Trophoblast cell (in vitro differentiated cells and primary cell): Measurements from ENCODE around the gene ADAM23.

Experiments used
- DNase-seq, 2 donors: peaks; one replicate each; pipeline ENCODE4 v3.0.0-alpha.2; 2016
- H2AFZ ChIP-seq: 2 replicates; pipeline ENCODE4 v1.6.1; 2013; ENCODE audit warnings: low read length, moderate library complexity, mild to moderate bottlenecking; ENCODE audit not compliant: insufficient read depth, poor library complexity
- H2AK5ac ChIP-seq: 2 replicates; pipeline ENCODE4 v1.6.1; 2013; ENCODE audit warnings: mild to moderate bottlenecking, low read length
- H2BK120ac ChIP-seq: 2 replicates; pipeline ENCODE4 v1.6.1; 2013; ENCODE audit warnings: low read length, mild to moderate bottlenecking, moderate library complexity; ENCODE audit not compliant: insufficient read depth, poor library complexity
- H2BK12ac ChIP-seq: 2 replicates; pipeline ENCODE4 v1.6.1; 2013; ENCODE audit warnings: mild to moderate bottlenecking, low read length, moderate library complexity
- H2BK5ac ChIP-seq: 2 replicates; pipeline ENCODE4 v1.6.1; 2013; ENCODE audit warnings: low read length, low read depth, moderate library complexity, mild to moderate bottlenecking; ENCODE audit not compliant: poor library complexity
- H3K14ac ChIP-seq: 2 replicates; pipeline ENCODE4 v1.6.1; 2013; ENCODE audit warnings: mild to moderate bottlenecking, low read length
- H3K18ac ChIP-seq: 2 replicates; pipeline ENCODE4 v1.6.1; 2013; ENCODE audit warnings: mild to moderate bottlenecking, low read length
- H3K23ac ChIP-seq: 2 replicates; pipeline ENCODE4 v1.6.1; 2013; ENCODE audit warnings: low read length
- H3K27ac ChIP-seq: 2 replicates; pipeline ENCODE4 v1.5.1; 2013; ENCODE audit warnings: low read depth, mild to moderate bottlenecking, inconsistent platforms, low read length, moderate library complexity
- H3K27me3 ChIP-seq: 2 replicates; pipeline ENCODE4 v1.6.1; 2013; ENCODE audit warnings: inconsistent platforms, mild to moderate bottlenecking, low read length, moderate library complexity; ENCODE audit not compliant: insufficient read depth
- H3K36me3 ChIP-seq, 2 experiments: 1 replicate in 1 of 2; 2 replicates in 1 of 2; pipeline ENCODE4 v1.6.1; 2013; ENCODE audit warnings: low read length in 2 of 2, mild to moderate bottlenecking in 2 of 2, moderate library complexity in 1 of 2; ENCODE audit not compliant: insufficient read depth in 2 of 2, control insufficient read depth in 1 of 2
- H3K4ac ChIP-seq: 2 replicates; pipeline ENCODE4 v1.6.1; 2013; ENCODE audit warnings: low read depth, mild to moderate bottlenecking, low read length, moderate library complexity
- H3K4me1 ChIP-seq, 2 experiments: 1 replicate in 1 of 2; 2 replicates in 1 of 2; pipeline ENCODE4 v1.6.1; 2013; ENCODE audit warnings: low read length in 2 of 2, mild to moderate bottlenecking in 2 of 2, moderate library complexity in 1 of 2; ENCODE audit not compliant: insufficient read depth in 2 of 2, control insufficient read depth in 1 of 2
- H3K4me2 ChIP-seq: 2 replicates; pipeline ENCODE4 v1.6.1; 2013; ENCODE audit warnings: inconsistent platforms, mild to moderate bottlenecking, low read length, moderate library complexity
- H3K4me3 ChIP-seq: 2 replicates; pipeline ENCODE4 v1.5.1; 2013; ENCODE audit warnings: mild to moderate bottlenecking, low read depth, low read length, inconsistent platforms
- H3K79me1 ChIP-seq: one replicate; pipeline ENCODE4 v1.6.1; 2013; ENCODE audit warnings: low read length
- H3K79me2 ChIP-seq: 2 replicates; pipeline ENCODE4 v1.6.1; 2013; ENCODE audit warnings: low read length, mild to moderate bottlenecking; ENCODE audit not compliant: control insufficient read depth, insufficient read depth, poor library complexity
- H3K9ac ChIP-seq: 2 replicates; pipeline ENCODE4 v1.6.1; 2013; ENCODE audit warnings: mild to moderate bottlenecking, low read length
- H3K9me3 ChIP-seq: 2 replicates; pipeline ENCODE4 v1.6.1; 2013; ENCODE audit warnings: low read depth, mild to moderate bottlenecking, control low read depth, inconsistent platforms, low read length; ENCODE audit not compliant: insufficient read depth
- H4K12ac ChIP-seq: 2 replicates; pipeline ENCODE4 v1.6.1; 2013; ENCODE audit warnings: low read depth, mild to moderate bottlenecking, low read length, moderate library complexity
- H4K8ac ChIP-seq: 2 replicates; pipeline ENCODE4 v1.6.1; 2013; ENCODE audit warnings: low read depth, mild to moderate bottlenecking, low read length, moderate library complexity
- H4K91ac ChIP-seq: one replicate; pipeline ENCODE4 v1.6.1; 2013; ENCODE audit warnings: low read depth, mild to moderate bottlenecking, low read length, moderate library complexity
- WGBS: extraction: QIAGEN DNeasy Blood & Tissue Kit; methylation state at CpG from one replicate; pipeline ENCODE4 v1.1.7; 2013; ENCODE audit warnings: missing lambda C conversion rate; ENCODE audit not compliant: insufficient read length, insufficient coverage; ENCODE audit errors: extremely low coverage; 5-methylcytosine and 5-hydroxymethylcytosine counted together

The ADAM23 gene

DNA sequence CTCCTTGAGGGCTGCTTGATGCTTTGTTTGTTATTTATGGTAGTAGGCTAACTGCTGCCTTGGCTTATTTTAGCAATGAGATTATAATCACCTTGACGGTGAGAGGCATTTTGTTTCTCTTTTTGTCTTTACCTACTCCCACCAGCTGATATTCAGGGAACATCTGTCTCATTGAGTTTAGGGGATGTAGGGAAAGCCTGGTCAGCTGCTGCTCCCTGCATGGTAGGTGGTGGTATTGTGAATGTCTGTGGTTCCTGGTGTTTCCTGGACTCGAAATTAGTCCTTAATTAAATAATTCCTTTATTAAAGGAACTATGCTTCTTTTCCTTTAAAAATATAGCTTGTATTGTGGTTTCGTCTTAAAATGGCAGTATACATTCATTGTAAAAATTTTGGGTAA is 77.8 kb downstream of the ADAM23 start:
- Histone ChIP-seq H3K23ac (no peak overlapping the region), H4K12ac (no peak overlapping the region), H3K27me3 (no peaks in the 10 kb centered on the region), H3K36me3 (no peaks in the 10 kb centered on the region), H3K4me1 (no peaks in the 10 kb centered on the region), H2AK5ac (no peak overlapping the region), H3K79me2 (no peaks in the 10 kb centered on the region), H3K4me2 (no peak overlapping the region), H2BK12ac (no peak overlapping the region), H4K8ac (no peak overlapping the region), H4K91ac (no peak overlapping the region), H2BK5ac (no peak overlapping the region), H3K18ac (no peak overlapping the region), H3K14ac (no peak overlapping the region), H3K4me3 (no peak overlapping the region), H3K27ac (no peak overlapping the region), H2BK120ac (no peak overlapping the region), H3K9me3 (no peaks in the 10 kb centered on the region), H3K79me1 (no peaks in the 10 kb centered on the region), H2AFZ (no peak overlapping the region), H3K4ac (no peak overlapping the region), H3K9ac (no peak overlapping the region)
- WGBS: no CpG with 5 or more reads among the region's 3 CpGs
- no peak for DNase-seq

DNA sequence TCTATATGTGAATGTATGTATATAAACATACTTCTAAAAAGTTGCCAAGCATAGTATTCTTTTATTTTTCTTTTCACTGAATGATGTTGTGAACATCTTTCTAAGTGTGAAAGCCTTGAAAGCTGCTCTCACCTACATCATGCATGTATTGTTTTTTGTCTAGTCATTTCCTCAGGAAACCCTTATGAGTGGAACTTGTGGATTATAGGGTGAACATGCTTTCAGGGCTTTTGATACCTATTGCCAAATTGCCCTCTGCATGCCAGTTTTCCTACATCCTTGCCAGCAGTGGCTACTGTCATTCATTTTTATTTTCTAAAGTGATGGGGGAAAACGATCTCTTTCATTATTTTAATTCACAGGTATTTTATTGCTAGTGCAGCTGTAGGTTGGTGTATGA is 78.3 kb downstream of the ADAM23 start:
- no CpG with 5 or more reads among the region's 1 CpG for WGBS
- H3K4me2 ChIP-seq: no peak overlapping the region
- H2BK5ac ChIP-seq: no peak overlapping the region
- H4K91ac ChIP-seq: no peak overlapping the region
- H3K27me3 ChIP-seq: no peaks in the 10 kb centered on the region
- no peak overlapping the region for H3K23ac ChIP-seq
- no peaks in the 10 kb centered on the region for H3K79me1 ChIP-seq
- no peak overlapping the region for H4K12ac ChIP-seq
- no peak overlapping the region for H3K18ac ChIP-seq
- H2BK120ac ChIP-seq: no peak overlapping the region
- H3K36me3 ChIP-seq: no peaks in the 10 kb centered on the region
- H3K4ac ChIP-seq: no peak overlapping the region
- no peak overlapping the region for H3K4me3 ChIP-seq
- H3K79me2 ChIP-seq: no peaks in the 10 kb centered on the region
- no peak overlapping the region for H2AK5ac ChIP-seq
- no peak overlapping the region for H3K9ac ChIP-seq
- no peak overlapping the region for H3K14ac ChIP-seq
- no peak overlapping the region for H2BK12ac ChIP-seq
- no peak overlapping the region for H3K27ac ChIP-seq
- H2AFZ ChIP-seq: no peak overlapping the region
- H3K4me1 ChIP-seq: no peaks in the 10 kb centered on the region
- no peak overlapping the region for H4K8ac ChIP-seq
- no peak for DNase-seq
- no peaks in the 10 kb centered on the region for H3K9me3 ChIP-seq

DNA sequence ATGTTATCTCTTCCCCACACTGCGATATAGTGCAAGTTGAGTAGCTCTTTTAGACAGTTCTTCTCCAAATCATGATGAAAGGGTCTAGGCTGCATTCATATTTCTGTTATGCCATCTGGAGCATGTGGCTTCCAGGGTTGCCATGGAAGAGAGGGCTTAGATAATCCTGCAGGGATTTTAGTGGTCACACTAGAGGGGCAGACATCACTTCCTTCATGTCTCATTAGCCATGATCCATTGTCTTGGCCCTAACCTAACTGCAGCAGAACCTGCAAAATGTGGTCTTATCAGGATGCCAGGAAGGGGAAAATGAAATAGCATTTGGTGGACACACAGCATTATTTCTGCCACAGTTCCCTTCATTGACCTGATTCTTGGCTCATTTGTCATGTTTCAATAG is 83.1 kb downstream of the ADAM23 start:
- Histone ChIP-seq H4K8ac (no peak overlapping the region), H3K4me2 (no peak overlapping the region), H3K4ac (no peak overlapping the region), H3K9me3 (no peaks in the 10 kb centered on the region), H3K27me3 (no peaks in the 10 kb centered on the region), H3K27ac (no peak overlapping the region), H4K91ac (no peak overlapping the region), H3K79me1 (no peaks in the 10 kb centered on the region), H2AK5ac (no peak overlapping the region), H2BK120ac (no peak overlapping the region), H4K12ac (no peak overlapping the region), H3K4me1 (no peaks in the 10 kb centered on the region), H3K23ac (no peak overlapping the region), H2BK5ac (no peak overlapping the region), H3K79me2 (no peaks in the 10 kb centered on the region), H2AFZ (no peak overlapping the region), H3K18ac (no peak overlapping the region), H3K9ac (no peak overlapping the region), H2BK12ac (no peak overlapping the region), H3K14ac (no peak overlapping the region), H3K4me3 (no peak overlapping the region), H3K36me3 (no peaks in the 10 kb centered on the region)
- WGBS: no CpG with 5 or more reads among the region's 1 CpG
- no peak for DNase-seq

DNA sequence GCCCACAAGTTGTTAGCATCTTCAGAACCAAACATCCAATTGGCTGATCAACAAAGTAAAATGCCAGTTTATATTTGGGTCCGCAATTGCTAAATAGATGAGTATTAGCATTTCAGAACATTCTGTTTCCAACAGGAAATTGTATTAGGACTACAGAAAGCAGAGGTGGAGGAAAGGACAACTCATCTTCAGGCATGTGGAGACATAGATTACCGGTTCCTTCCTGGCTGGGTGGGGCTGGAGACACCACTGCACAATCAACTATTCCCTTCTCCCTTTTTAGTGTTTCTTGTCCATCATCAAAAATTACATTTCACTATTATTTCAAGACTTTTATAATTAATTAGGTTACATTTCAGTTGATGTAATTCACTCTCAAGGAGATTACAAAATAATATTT is 83.8 kb downstream of the ADAM23 start:
- Histone ChIP-seq H3K23ac (no peak overlapping the region), H3K4me1 (no peaks in the 10 kb centered on the region), H3K4me2 (no peak overlapping the region), H3K14ac (no peak overlapping the region), H3K27me3 (no peaks in the 10 kb centered on the region), H2BK12ac (no peak overlapping the region), H2AFZ (no peak overlapping the region), H3K4ac (no peak overlapping the region), H3K9ac (no peak overlapping the region), H3K79me2 (no peaks in the 10 kb centered on the region), H4K12ac (no peak overlapping the region), H3K36me3 (no peaks in the 10 kb centered on the region), H3K79me1 (no peaks in the 10 kb centered on the region), H4K8ac (no peak overlapping the region), H3K18ac (no peak overlapping the region), H2AK5ac (no peak overlapping the region), H3K9me3 (no peaks in the 10 kb centered on the region), H3K4me3 (no peak overlapping the region), H4K91ac (no peak overlapping the region), H2BK5ac (no peak overlapping the region), H3K27ac (no peak overlapping the region), H2BK120ac (no peak overlapping the region)
- DNase-seq: no peak
- no CpG with 5 or more reads among the region's 2 CpGs for WGBS
